ENCODE results near the gene PACS2. TPM values are rescaled to one million over a fixed set of nuclear protein-coding genes. Genes with fewer than 3 reads are reported as not detected.
A peak's percentile ranks its signal among the peaks of the same experiment; 100 is the strongest.

The PACS2 gene
- total and polyA plus RNA-seq, 2 of the 4 experiments (the other 2 are of a cell fraction): 15.6 to 32.2 TPM

- H3K27ac ChIP-seq (ENCODE audit: insufficient read depth, low read length): no peak overlapping the region
- TF ChIP-seq RCOR1 (IDR thresholded peaks at IDR 0.05; ENCODE audit: insufficient replicate concordance, low read length) (no peak), FOS (IDR thresholded peaks at IDR 0.05; ENCODE audit: low read depth, low read length) (no peak), USF2 (IDR thresholded peaks at IDR 0.05; ENCODE audit: low read depth, low read length) (no peak), MXI1 (IDR thresholded peaks at IDR 0.05; ENCODE audit: borderline replicate concordance, low read depth, low read length) (no peak), RAD21 (IDR thresholded peaks at IDR 0.05; ENCODE audit: low read length) (no peak), BHLHE40 (IDR thresholded peaks at IDR 0.05; ENCODE audit: low read depth, low read length) (no peak), RFX5 (IDR thresholded peaks at IDR 0.05; ENCODE audit: low read depth, low read length) (no peak), MAZ (IDR thresholded peaks at IDR 0.05; ENCODE audit: borderline replicate concordance, low read depth, low read length) (no peak), CEBPB (IDR thresholded peaks at IDR 0.05; ENCODE audit: low read depth, low read length) (no peak), CHD1 (IDR thresholded peaks at IDR 0.05; ENCODE audit: low read depth, low read length) (no peak), NFE2L2 (IDR thresholded peaks at IDR 0.05; ENCODE audit: low read depth, low read length) (no peak), POLR2A (IDR thresholded peaks at IDR 0.05; ENCODE audit: low read depth, low read length) (no peak), MAFK (IDR thresholded peaks at IDR 0.05; ENCODE audit: low read depth, low read length) (no peak), SMC3 (IDR thresholded peaks at IDR 0.05; ENCODE audit: low read depth, low read length) (no peak)
- TF ChIP-seq, protein P1, sequence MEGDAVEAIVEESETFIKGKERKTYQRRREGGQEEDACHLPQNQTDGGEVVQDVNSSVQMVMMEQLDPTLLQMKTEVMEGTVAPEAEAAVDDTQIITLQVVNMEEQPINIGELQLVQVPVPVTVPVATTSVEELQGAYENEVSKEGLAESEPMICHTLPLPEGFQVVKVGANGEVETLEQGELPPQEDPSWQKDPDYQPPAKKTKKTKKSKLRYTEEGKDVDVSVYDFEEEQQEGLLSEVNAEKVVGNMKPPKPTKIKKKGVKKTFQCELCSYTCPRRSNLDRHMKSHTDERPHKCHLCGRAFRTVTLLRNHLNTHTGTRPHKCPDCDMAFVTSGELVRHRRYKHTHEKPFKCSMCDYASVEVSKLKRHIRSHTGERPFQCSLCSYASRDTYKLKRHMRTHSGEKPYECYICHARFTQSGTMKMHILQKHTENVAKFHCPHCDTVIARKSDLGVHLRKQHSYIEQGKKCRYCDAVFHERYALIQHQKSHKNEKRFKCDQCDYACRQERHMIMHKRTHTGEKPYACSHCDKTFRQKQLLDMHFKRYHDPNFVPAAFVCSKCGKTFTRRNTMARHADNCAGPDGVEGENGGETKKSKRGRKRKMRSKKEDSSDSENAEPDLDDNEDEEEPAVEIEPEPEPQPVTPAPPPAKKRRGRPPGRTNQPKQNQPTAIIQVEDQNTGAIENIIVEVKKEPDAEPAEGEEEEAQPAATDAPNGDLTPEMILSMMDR (conservative IDR thresholded peaks at IDR 0.05; ENCODE audit: low read depth, low read length): no peak
- TF ChIP-seq, protein P2, sequence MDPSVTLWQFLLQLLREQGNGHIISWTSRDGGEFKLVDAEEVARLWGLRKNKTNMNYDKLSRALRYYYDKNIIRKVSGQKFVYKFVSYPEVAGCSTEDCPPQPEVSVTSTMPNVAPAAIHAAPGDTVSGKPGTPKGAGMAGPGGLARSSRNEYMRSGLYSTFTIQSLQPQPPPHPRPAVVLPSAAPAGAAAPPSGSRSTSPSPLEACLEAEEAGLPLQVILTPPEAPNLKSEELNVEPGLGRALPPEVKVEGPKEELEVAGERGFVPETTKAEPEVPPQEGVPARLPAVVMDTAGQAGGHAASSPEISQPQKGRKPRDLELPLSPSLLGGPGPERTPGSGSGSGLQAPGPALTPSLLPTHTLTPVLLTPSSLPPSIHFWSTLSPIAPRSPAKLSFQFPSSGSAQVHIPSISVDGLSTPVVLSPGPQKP (IDR thresholded peaks at IDR 0.05; ENCODE audit: borderline replicate concordance, low read depth, low read length): no peak
- no peak overlapping the region for H3K14ac ChIP-seq (replicated peaks; ENCODE audit: low read depth, low read length)
- no peak overlapping the region for H4K91ac ChIP-seq (ENCODE audit: insufficient read depth, low read depth, low read length)
- H3K9me1 ChIP-seq (ENCODE audit: insufficient read depth, low read length): peaks cover 9% of the 10 kb centered on the region; the same call in 1 of the 2 replicates
- no peak overlapping the region for H3K4me2 ChIP-seq (ENCODE audit: low read depth, low read length)
- no TSS peak for BruUV-seq (replicated peaks)
- no peak overlapping the region for H2AK9ac ChIP-seq (replicated peaks; ENCODE audit: low read depth, low read length, poor library complexity)
- dilution Hi-C loops (cut with HindIII; ENCODE audit: low sequenced_read_pairs, unreplicated experiment): no loop called here
- ChIA-PET POLR2A (ENCODE audit: unreplicated experiment) (no interaction called here), CTCF (no interaction called here)
- no peak overlapping the region for H2BK20ac ChIP-seq (ENCODE audit: low read depth, low read length)
- H3K23ac ChIP-seq (ENCODE audit: low read depth, low read length): no peak overlapping the region
- H2AFZ ChIP-seq (replicated peaks; ENCODE audit: low read length, poor library complexity): peak overlapping the region; percentile 51
- H3K56ac ChIP-seq (ENCODE audit: extremely low read depth, insufficient read depth, low read length): no peak overlapping the region
- no peak overlapping the region for H2BK15ac ChIP-seq (ENCODE audit: low read depth, low read length)
- no peak overlapping the region for H2BK5ac ChIP-seq (ENCODE audit: low read depth, low read length, poor library complexity, severe bottlenecking)
- H3K4me1 ChIP-seq (ENCODE audit: control insufficient read depth, insufficient read depth, low read length): peaks cover 5% of the 10 kb centered on the region; the same call in 1 of the 2 replicates
- H2AK5ac ChIP-seq (ENCODE audit: low read depth, low read length): peak overlapping the region; percentile 50; the same call in 1 of the 2 replicates
- H3K9ac ChIP-seq (ENCODE audit: low read depth, low read length): no peak overlapping the region
- no peak overlapping the region for H4K8ac ChIP-seq (ENCODE audit: low read depth in 2 of 2, low read length in 2 of 2)
- H2BK120ac ChIP-seq (ENCODE audit: low read depth, low read length): no peak overlapping the region
- H4K20me1 ChIP-seq (ENCODE audit: insufficient read depth, low read length): peaks cover 56% of the 10 kb centered on the region
- 47% methylated on average over 3 of the region's 11 CpGs; no CpG with 5 or more reads in 1 of the 2 experiments for WGBS, 2 experiments (ENCODE audit: extremely low coverage in 2 of 2, insufficient read length in 1 of 2)
- DNase-seq (no peak), ATAC-seq (ENCODE audit: low read depth) (no peak)
- no peak overlapping the region for H3K4me3 ChIP-seq (ENCODE audit: insufficient read depth, low read depth, low read length)
- no peaks in the 10 kb centered on the region for H3K36me3 ChIP-seq (ENCODE audit: control insufficient read depth, insufficient read depth, low read length)
- H3K79me1 ChIP-seq (ENCODE audit: low read depth in 1 of 2, low read length in 2 of 2): peaks cover 11 to 62% of the 10 kb centered on the region in 2 experiments
- no peaks in the 10 kb centered on the region for H3K27me3 ChIP-seq (ENCODE audit: control insufficient read depth, insufficient read depth, low read length)
- no peak overlapping the region for H4K5ac ChIP-seq (ENCODE audit: low read depth, low read length)
- no peak overlapping the region for H3K18ac ChIP-seq (ENCODE audit: low read depth, low read length)
- H3K4ac ChIP-seq (ENCODE audit: low read depth, low read length): no peak overlapping the region
- intact Hi-C loops (cut with micrococcal nuclease): no loop called here
- no peaks in the 10 kb centered on the region; the same call in 1 of the 2 replicates for H3K9me3 ChIP-seq (ENCODE audit: control insufficient read depth, insufficient read depth, low read length)
- in situ Hi-C loops (cut with MboI; ENCODE audit: low sequenced_read_pairs): no loop called here
Observed at GRCh38 chr14:105332350-105332874, 17.9 kb downstream of the PACS2 start.

Data from IMR-90 (cell line).